HCT116 (cell line): ENCODE measurements around the gene SDK1. TPM values are rescaled to one million over a fixed set of nuclear protein-coding genes. Genes with fewer than 3 reads are reported as not detected.

Experiments
- ATAC-seq: fragments of 200-7000 bp; cut with Tn5 transposase; 2 replicates; pipeline ENCODE4 v1.9.1; 2020; ENCODE audit warnings: mild to moderate bottlenecking, moderate library complexity
- BruUV-seq: library from RNA; stranded (reverse); fragments of 400-500 nt; replicated peaks from 2 replicates; lab custom pipeline; 2021; lab: Mats Ljungman, UMichigan
- CTCF ChIA-PET: fragments of 300-600 bp; sonication (Branson Sonifier 250); formaldehyde crosslinking; loops from one replicate; lab custom pipeline; 2021; ENCODE audit warnings: antibody characterized with exemption; lab: Charles Lee
- POLR2A ChIA-PET: fragments of 300-600, 350-600 bp; sonication (Branson Sonifier 250); formaldehyde crosslinking; loops from one replicate; lab custom pipeline; 2021; ENCODE audit warnings: antibody characterized with exemption; lab: Charles Lee
- RAD21 ChIA-PET, 2 experiments: fragments of 300-600 bp; sonication (Branson Sonifier 250); formaldehyde crosslinking; loops; one replicate each; lab custom pipeline; 2023; ENCODE audit warnings: low total read pairs in 2 of 2; ENCODE audit not compliant: uncharacterized antibody in 2 of 2, unreplicated experiment in 2 of 2, low non-redundant PET in 1 of 2; lab: Charles Lee
- DNase-seq: peaks from one replicate; pipeline ENCODE4 v3.0.0-alpha.2; 2010; ENCODE audit warnings: low read depth, low spot score
- H2AFZ ChIP-seq: fragments of 200-600 bp; shearing (Covaris generic), sonication (generic); 2 replicates; pipeline ENCODE4 v1.6.1; 2017; ENCODE audit warnings: low read depth, mixed run types, mixed read lengths, antibody characterized with exemption, low read length; ENCODE audit not compliant: poor library complexity, severe bottlenecking
- H3K27ac ChIP-seq: 2 replicates; pipeline ENCODE4 v1.5.1; 2012; ENCODE audit warnings: low read depth, low read length
- H3K27me3 ChIP-seq: fragments of 200-600 bp; sonication (generic); 2 replicates; pipeline ENCODE4 v1.6.1; 2016; ENCODE audit warnings: mixed run types, low read length, mixed read lengths; ENCODE audit not compliant: insufficient read depth
- H3K36me3 ChIP-seq, 2 experiments: fragments of 200-500 bp in 1 of 2; fragments of 200-600 bp in 1 of 2; sonication (Bioruptor generic) in 1 of 2; sonication (generic) in 1 of 2; 2 replicates each; pipeline versions ENCODE4 v1.5.1 to v1.6.1; 2014 to 2016; ENCODE audit warnings: low read length in 2 of 2, inconsistent platforms in 1 of 2, mixed read lengths in 1 of 2, mixed run types in 1 of 2; ENCODE audit not compliant: insufficient read depth in 2 of 2, control insufficient read depth in 1 of 2
- H3K4me1 ChIP-seq, 2 experiments: fragments of 200-600 bp in 1 of 2; sonication (generic) in 1 of 2; 2 replicates each; pipeline versions ENCODE4 v1.5.1 to v1.6.1; 2012 to 2017; ENCODE audit warnings: low read length in 2 of 2, inconsistent platforms in 1 of 2, mild to moderate bottlenecking in 1 of 2, mixed read lengths in 1 of 2, mixed run types in 1 of 2, moderate library complexity in 1 of 2; ENCODE audit not compliant: insufficient read depth in 2 of 2, control insufficient read depth in 1 of 2
- H3K4me2 ChIP-seq: fragments of 200-600 bp; sonication (generic); 2 replicates; pipeline ENCODE4 v1.6.1; 2017; ENCODE audit warnings: mixed run types, low read length, mixed read lengths
- H3K4me3 ChIP-seq, 2 experiments: fragments of 200-600 bp in 1 of 2; sonication (generic) in 1 of 2; replicated peaks in 1 of 2; 2 replicates each; pipeline ENCODE4 v1.5.1; 2011 to 2016; ENCODE audit warnings: low read length in 2 of 2, control low read depth in 1 of 2, low read depth in 1 of 2, mild to moderate bottlenecking in 1 of 2, mixed read lengths in 1 of 2, mixed run types in 1 of 2
- H3K79me2 ChIP-seq: fragments of 200-600 bp; sonication (generic); 2 replicates; pipeline ENCODE4 v1.6.1; 2017; ENCODE audit warnings: mild to moderate bottlenecking, mixed run types, low read length, moderate library complexity, mixed read lengths; ENCODE audit not compliant: insufficient read depth
- H3K9ac ChIP-seq: fragments of 200-600 bp; sonication (generic); 2 replicates; pipeline ENCODE4 v1.6.1; 2016; ENCODE audit warnings: low read length, mixed read lengths
- H3K9me2 ChIP-seq: fragments of 200-600 bp; sonication (generic), shearing (Covaris generic); 2 replicates; pipeline ENCODE4 v1.6.1; 2017; ENCODE audit warnings: mixed run types, mild to moderate bottlenecking, moderate library complexity; ENCODE audit not compliant: insufficient read depth
- H3K9me3 ChIP-seq, 2 experiments: fragments of 200-500 bp in 1 of 2; fragments of 200-600 bp in 1 of 2; sonication (Bioruptor generic) in 1 of 2; sonication (generic) in 1 of 2; 2 replicates each; pipeline ENCODE4 v1.6.1; 2014 to 2017; ENCODE audit warnings: low read length in 2 of 2, mixed read lengths in 2 of 2, inconsistent platforms in 1 of 2, low read depth in 1 of 2, mild to moderate bottlenecking in 1 of 2, mixed run types in 1 of 2, moderate library complexity in 1 of 2; ENCODE audit not compliant: control insufficient read depth in 1 of 2, insufficient read depth in 1 of 2
- H4K20me1 ChIP-seq: fragments of 200-600 bp; sonication (generic), shearing (Covaris generic); 2 replicates; pipeline ENCODE4 v1.6.1; 2017; ENCODE audit warnings: mixed run types, mild to moderate bottlenecking, moderate library complexity; ENCODE audit not compliant: insufficient read depth
- CBX3 ChIP-seq: IDR thresholded peaks from 2 replicates; pipeline ENCODE4 v1.6.1; 2012; ENCODE audit warnings: low read depth
- CEBPB ChIP-seq: IDR thresholded peaks from 2 replicates; pipeline ENCODE4 v1.6.1; 2012; ENCODE audit warnings: low read depth
- CTCF ChIP-seq, 3 experiments: fragments of 200-600 bp in 1 of 3; sonication (generic) in 1 of 3; IDR thresholded peaks in 2 of 3; conservative IDR thresholded peaks in 1 of 3; 2 replicates each; pipeline ENCODE4 v1.5.1; 2012 to 2017; ENCODE audit warnings: low read depth in 2 of 3, low read length in 2 of 3, antibody characterized with exemption in 1 of 3, borderline replicate concordance in 1 of 3, control low read depth in 1 of 3, mild to moderate bottlenecking in 1 of 3, mixed read lengths in 1 of 3, mixed run types in 1 of 3, moderate library complexity in 1 of 3; ENCODE audit not compliant: insufficient read depth in 1 of 3
- EGR1 ChIP-seq: IDR thresholded peaks from 2 replicates; pipeline ENCODE4 v1.6.1; 2012; ENCODE audit warnings: low read depth
- EZH2 ChIP-seq: fragments of 200-600 bp; sonication (generic); IDR thresholded peaks from 2 replicates; pipeline ENCODE4 v1.6.1; 2017; ENCODE audit warnings: antibody characterized with exemption, mixed run types
- EZH2phosphoT487 ChIP-seq: fragments of 200-600 bp; IDR thresholded peaks from 2 replicates; pipeline ENCODE4 v1.6.1; 2018; ENCODE audit warnings: antibody characterized with exemption, borderline replicate concordance
- JUND ChIP-seq: IDR thresholded peaks from 2 replicates; pipeline ENCODE4 v1.6.1; 2012
- RAD21 ChIP-seq: IDR thresholded peaks from 2 replicates; pipeline ENCODE4 v1.6.1; 2012; ENCODE audit warnings: low read depth, mild to moderate bottlenecking
- SIN3A ChIP-seq: IDR thresholded peaks from 2 replicates; pipeline ENCODE4 v1.6.1; 2012; ENCODE audit warnings: low read depth
- SP1 ChIP-seq: IDR thresholded peaks from 2 replicates; pipeline ENCODE4 v1.6.1; 2012; ENCODE audit warnings: low read depth
- SRF ChIP-seq: IDR thresholded peaks from 2 replicates; pipeline ENCODE4 v1.6.1; 2012; ENCODE audit warnings: low read depth
- ZBTB33 ChIP-seq: IDR thresholded peaks from 2 replicates; pipeline ENCODE4 v1.6.1; 2011; ENCODE audit warnings: mild to moderate bottlenecking, low read length, moderate library complexity; ENCODE audit not compliant: insufficient replicate concordance; ENCODE audit errors: extremely low read depth
- ZFX ChIP-seq: fragments of 450-650 bp; IDR thresholded peaks from 2 replicates; pipeline ENCODE4 v1.6.1; 2017
- intact Hi-C: fragments of 100-400 bp; cut with micrococcal nuclease; formaldehyde crosslinking; loops from 2 replicates; pipeline ENCODE4 v1.10.0; 2022
- total RNA-seq: library from RNA; stranded (reverse); gene quantifications from one replicate; pipeline ENCODE4 v1.2.1, GENCODE V29; 2021; ENCODE audit not compliant: unreplicated experiment
- TF ChIP-seq, protein P1 (sequence below): IDR thresholded peaks from 2 replicates; pipeline ENCODE4 v1.6.1; 2012
- TF ChIP-seq, protein P2 (sequence below): IDR thresholded peaks from 2 replicates; pipeline ENCODE4 v1.6.1; 2012

Gene SDK1
- total RNA-seq, 1 experiment from 2014 or later, result 0.05 TPM

- ATAC-seq (no peak), DNase-seq (no peak)
- Histone ChIP-seq H3K27ac (no peak overlapping the region), H3K9ac (no peak overlapping the region), H3K36me3 (no peaks in the 10 kb centered on the region), H4K20me1 (no peaks in the 10 kb centered on the region), H3K4me3 (no peak overlapping the region), H2AFZ (no peak overlapping the region), H3K9me2 (no peaks in the 10 kb centered on the region), H3K27me3 (peaks cover 15% of the 10 kb centered on the region), H3K9me3 (no peaks in the 10 kb centered on the region), H3K79me2 (no peaks in the 10 kb centered on the region), H3K4me2 (no peak overlapping the region), H3K4me1 (no peaks in the 10 kb centered on the region)
- intact Hi-C loops, result no loop called here
- no peak for TF ChIP-seq JUND
- TF ChIP-seq SRF, result no peak
- TF ChIP-seq EZH2phosphoT487, result no peak
- TF ChIP-seq, protein P1, sequence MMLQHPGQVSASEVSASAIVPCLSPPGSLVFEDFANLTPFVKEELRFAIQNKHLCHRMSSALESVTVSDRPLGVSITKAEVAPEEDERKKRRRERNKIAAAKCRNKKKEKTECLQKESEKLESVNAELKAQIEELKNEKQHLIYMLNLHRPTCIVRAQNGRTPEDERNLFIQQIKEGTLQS, result no peak
- TF ChIP-seq ZBTB33, result no peak
- no peak for TF ChIP-seq SP1
- no peak for TF ChIP-seq RAD21
- TF ChIP-seq SIN3A, result no peak
- no peak for TF ChIP-seq CTCF (IDR thresholded peaks at IDR 0.05 in 2 of 3, conservative IDR thresholded peaks at IDR 0.05 in 1 of 3; ENCODE audit: borderline replicate concordance in 1 of 3, insufficient read depth in 1 of 3, low read depth in 2 of 3, low read length in 2 of 3)
- no peak for TF ChIP-seq EGR1
- TF ChIP-seq EZH2, result no peak
- no peak for TF ChIP-seq ZFX
- no peak for TF ChIP-seq CBX3
- TF ChIP-seq, protein P2, sequence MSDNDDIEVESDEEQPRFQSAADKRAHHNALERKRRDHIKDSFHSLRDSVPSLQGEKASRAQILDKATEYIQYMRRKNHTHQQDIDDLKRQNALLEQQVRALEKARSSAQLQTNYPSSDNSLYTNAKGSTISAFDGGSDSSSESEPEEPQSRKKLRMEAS, result no peak
- no peak for TF ChIP-seq CEBPB
- ChIA-PET RAD21 (no interaction called here), CTCF (no interaction called here), POLR2A (interaction anchor here (0.6 to 0.7 kb wide), 2 partner anchors 588 to 1544 kb away, joined by 3 read pairs; no protein-coding TSS in a partner anchor)
- BruUV-seq, result no TSS peak
Observed at GRCh38 chr7:4051696-4052095, 750.6 kb downstream of the SDK1 start.
